ENCODE results near the gene BACE1.
"Not testable (repeated sequence)": the region's sequence is repeated elsewhere in the genome, so short reads cannot be mapped to it uniquely, and the experiment has no call there.

BACE1 gene

DNA sequence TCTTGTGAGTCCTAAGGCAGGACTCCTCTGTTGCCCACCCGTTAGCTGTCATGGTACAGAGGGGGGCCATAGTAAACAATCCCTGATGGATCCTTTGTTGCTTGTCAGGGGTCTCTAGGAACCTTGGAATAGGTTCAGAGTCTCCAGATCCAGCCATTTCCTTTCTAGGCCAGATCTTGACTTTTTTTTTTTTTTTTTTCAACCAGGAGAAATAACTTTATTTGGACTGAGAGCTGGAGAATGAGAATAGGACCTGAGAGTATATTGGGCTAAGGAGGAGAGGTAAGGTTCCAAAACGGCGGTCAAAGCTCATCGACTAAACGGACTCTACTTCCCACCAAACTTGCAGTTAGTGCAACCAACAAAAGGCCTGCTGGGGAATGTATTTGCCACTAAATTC, 19.3 kb upstream of the BACE1 start:
- ChIA-PET CTCF (interaction anchor here (0.5 to 0.7 kb wide), 2 partner anchors 20 to 836 kb away, joined by 3 to 4 read pairs; partner anchors contain the start of gene BACE1), POLR2A (ENCODE audit: low non-redundant PET) (no interaction called here)
- TF ChIP-seq, protein P1, sequence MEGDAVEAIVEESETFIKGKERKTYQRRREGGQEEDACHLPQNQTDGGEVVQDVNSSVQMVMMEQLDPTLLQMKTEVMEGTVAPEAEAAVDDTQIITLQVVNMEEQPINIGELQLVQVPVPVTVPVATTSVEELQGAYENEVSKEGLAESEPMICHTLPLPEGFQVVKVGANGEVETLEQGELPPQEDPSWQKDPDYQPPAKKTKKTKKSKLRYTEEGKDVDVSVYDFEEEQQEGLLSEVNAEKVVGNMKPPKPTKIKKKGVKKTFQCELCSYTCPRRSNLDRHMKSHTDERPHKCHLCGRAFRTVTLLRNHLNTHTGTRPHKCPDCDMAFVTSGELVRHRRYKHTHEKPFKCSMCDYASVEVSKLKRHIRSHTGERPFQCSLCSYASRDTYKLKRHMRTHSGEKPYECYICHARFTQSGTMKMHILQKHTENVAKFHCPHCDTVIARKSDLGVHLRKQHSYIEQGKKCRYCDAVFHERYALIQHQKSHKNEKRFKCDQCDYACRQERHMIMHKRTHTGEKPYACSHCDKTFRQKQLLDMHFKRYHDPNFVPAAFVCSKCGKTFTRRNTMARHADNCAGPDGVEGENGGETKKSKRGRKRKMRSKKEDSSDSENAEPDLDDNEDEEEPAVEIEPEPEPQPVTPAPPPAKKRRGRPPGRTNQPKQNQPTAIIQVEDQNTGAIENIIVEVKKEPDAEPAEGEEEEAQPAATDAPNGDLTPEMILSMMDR (conservative IDR thresholded peaks at IDR 0.05; ENCODE audit: low read depth): no peak
- no peak overlapping the region for H3K27ac ChIP-seq
- no peak for DNase-seq (ENCODE audit: low spot score)

GRCh38 chr11:117334896-117335295, 18.8 kb upstream of the BACE1 start:
- POLR2A ChIA-PET (ENCODE audit: low non-redundant PET): no interaction called here
- TF ChIP-seq, protein P1 (conservative IDR thresholded peaks at IDR 0.05; ENCODE audit: low read depth): no peak
- CTCF ChIA-PET: interaction anchor here (0.7 kb wide), 1 partner anchor 19 kb away, joined by 4 read pairs; the partner anchor contains the start of gene BACE1
- H3K27ac ChIP-seq: no peak overlapping the region
- no peak for DNase-seq (ENCODE audit: low spot score)

- no peak overlapping the region for H3K27ac ChIP-seq
- no peak for DNase-seq (ENCODE audit: low spot score)
- TF ChIP-seq, protein P1 (conservative IDR thresholded peaks at IDR 0.05; ENCODE audit: low read depth): no peak
- ChIA-PET POLR2A (ENCODE audit: low non-redundant PET) (no interaction called here), CTCF (interaction anchor here (0.6 to 0.7 kb wide), 3 partner anchors 8 to 1107 kb away, joined by 3 to 4 read pairs (median 4); no protein-coding TSS in a partner anchor)
Observed at GRCh38 chr11:117333917-117334316, 17.9 kb upstream of the BACE1 start.

DNA sequence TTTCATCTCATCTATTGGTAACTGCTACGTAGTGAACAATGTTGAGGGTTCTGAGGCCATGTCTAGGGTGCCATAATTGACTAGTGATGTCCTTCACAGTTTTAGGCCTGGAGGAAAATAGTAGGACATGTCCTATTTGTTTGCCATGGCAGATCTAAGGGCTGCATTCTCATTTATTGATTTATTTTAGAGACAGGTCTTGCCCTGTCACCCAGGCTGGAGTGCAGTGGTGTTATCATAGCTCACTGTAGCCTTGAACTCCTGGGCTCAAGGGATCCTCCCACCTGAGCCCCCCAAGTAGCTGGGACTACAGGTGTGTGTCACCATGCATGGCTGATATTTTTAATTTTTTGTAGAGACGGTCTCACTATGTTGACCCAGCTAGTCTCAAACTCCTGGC, 16.8 kb upstream of the BACE1 start:
- DNase-seq (ENCODE audit: low spot score): no peak
- TF ChIP-seq, protein P1 (conservative IDR thresholded peaks at IDR 0.05; ENCODE audit: low read depth): no peak
- ChIA-PET POLR2A (ENCODE audit: low non-redundant PET) (no interaction called here), CTCF (no interaction called here)
- H3K27ac ChIP-seq: no peak overlapping the region

GRCh38 chr11:117328375-117329010, 12.4 kb upstream of the BACE1 start:
- CTCF ChIA-PET: no interaction called here
- peak; percentile 70 for DNase-seq (ENCODE audit: low spot score)
- TF ChIP-seq, protein P1 (conservative IDR thresholded peaks at IDR 0.05; ENCODE audit: low read depth): no peak
- H3K27ac ChIP-seq: peak overlapping the region; percentile 93
- POLR2A ChIA-PET (ENCODE audit: low non-redundant PET): interaction anchor here (0.7 kb wide), 1 partner anchor 13 kb away, joined by 3 read pairs; no protein-coding TSS in a partner anchor

GRCh38 chr11:117327567-117328374, 11.7 kb upstream of the BACE1 start, which contains the start of gene CEP164:
Gene CEP164, plus strand, starts transcription at chr11:117327854. Its CDS starts 10,733 bp downstream, at chr11:117338587.
- ChIA-PET POLR2A (ENCODE audit: low non-redundant PET) (interaction anchor here (0.7 kb wide), 1 partner anchor 13 kb away, joined by 3 read pairs; no protein-coding TSS in a partner anchor), CTCF (no interaction called here)
- DNase-seq (ENCODE audit: low spot score): peak; percentile 98
- TF ChIP-seq, protein P1 (conservative IDR thresholded peaks at IDR 0.05; ENCODE audit: low read depth): no peak
- peak within 1 kb of the TSS; percentile 93 for H3K27ac ChIP-seq

DNA sequence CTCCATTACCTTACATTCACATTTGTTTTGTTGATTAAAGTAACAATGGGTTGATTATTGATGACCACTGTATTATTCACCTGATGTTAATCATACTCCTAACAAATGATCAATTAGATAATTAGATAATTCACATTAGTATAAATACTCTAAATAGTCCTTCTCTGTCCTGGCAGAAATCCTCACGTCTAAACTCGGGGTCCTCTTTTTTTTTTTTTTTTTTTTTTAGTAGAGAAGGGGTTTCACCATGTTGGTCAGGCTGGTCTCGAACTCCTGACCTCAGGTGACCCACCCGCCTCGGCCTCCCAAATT, 11.2 kb upstream of the BACE1 start:
- CTCF ChIA-PET; DNase-seq (ENCODE audit: low spot score); POLR2A ChIA-PET (ENCODE audit: low non-redundant PET): not testable (repeated sequence)
- H3K27ac ChIP-seq: peak overlapping the region; percentile 93
